ENCODE results near the gene HSD17B13. TPM values are rescaled to one million over a fixed set of nuclear protein-coding genes. Genes with fewer than 3 reads are reported as not detected.

The HSD17B13 gene
- total and polyA plus RNA-seq, 2 of the 4 experiments (the other 2 are of a cell fraction), result not detected

GRCh38 chr4:87306056-87306455 is 16.6 kb downstream of the HSD17B13 start:
- Histone ChIP-seq H3K18ac (ENCODE audit: low read depth, low read length) (no peak overlapping the region), H3K79me1 (ENCODE audit: low read depth in 1 of 2, low read length in 2 of 2) (no peaks in the 10 kb centered on the region), H3K4me2 (ENCODE audit: low read depth, low read length) (no peak overlapping the region), H2AFZ (replicated peaks; ENCODE audit: low read length, poor library complexity) (no peak overlapping the region), H3K23ac (ENCODE audit: low read depth, low read length) (no peak overlapping the region), H3K4me3 (ENCODE audit: insufficient read depth, low read depth, low read length) (no peak overlapping the region), H3K27me3 (ENCODE audit: control insufficient read depth, insufficient read depth, low read length) (no peaks in the 10 kb centered on the region), H4K5ac (ENCODE audit: low read depth, low read length) (no peak overlapping the region), H3K9ac (ENCODE audit: low read depth, low read length) (no peak overlapping the region), H2BK20ac (ENCODE audit: low read depth, low read length) (no peak overlapping the region), H2BK120ac (ENCODE audit: low read depth, low read length) (no peak overlapping the region), H3K36me3 (ENCODE audit: control insufficient read depth, insufficient read depth, low read length) (no peaks in the 10 kb centered on the region), H3K27ac (ENCODE audit: insufficient read depth, low read length) (no peak overlapping the region), H4K20me1 (ENCODE audit: insufficient read depth, low read length) (no peaks in the 10 kb centered on the region), H2AK5ac (ENCODE audit: low read depth, low read length) (no peak overlapping the region), H3K14ac (replicated peaks; ENCODE audit: low read depth, low read length) (no peak overlapping the region), H3K56ac (ENCODE audit: extremely low read depth, insufficient read depth, low read length) (no peak overlapping the region), H3K9me1 (ENCODE audit: insufficient read depth, low read length) (no peaks in the 10 kb centered on the region; the same call in 1 of the 2 replicates), H3K4me1 (ENCODE audit: control insufficient read depth, insufficient read depth, low read length) (no peaks in the 10 kb centered on the region), H3K4ac (ENCODE audit: low read depth, low read length) (no peak overlapping the region), H4K91ac (ENCODE audit: insufficient read depth, low read depth, low read length) (no peak overlapping the region), H4K8ac (ENCODE audit: low read depth in 2 of 2, low read length in 2 of 2) (no peak overlapping the region), H2BK5ac (ENCODE audit: low read depth, low read length, poor library complexity, severe bottlenecking) (no peak overlapping the region), H3K9me3 (ENCODE audit: control insufficient read depth, insufficient read depth, low read length) (no peaks in the 10 kb centered on the region), H2BK15ac (ENCODE audit: low read depth, low read length) (no peak overlapping the region), H2AK9ac (replicated peaks; ENCODE audit: low read depth, low read length, poor library complexity) (no peak overlapping the region)
- no peak for TF ChIP-seq RAD21 (IDR thresholded peaks at IDR 0.05; ENCODE audit: low read length)
- no peak for TF ChIP-seq MAFK (IDR thresholded peaks at IDR 0.05; ENCODE audit: low read depth, low read length)
- no peak for TF ChIP-seq CEBPB (IDR thresholded peaks at IDR 0.05; ENCODE audit: low read depth, low read length)
- no peak for TF ChIP-seq SMC3 (IDR thresholded peaks at IDR 0.05; ENCODE audit: low read depth, low read length)
- TF ChIP-seq NFE2L2 (IDR thresholded peaks at IDR 0.05; ENCODE audit: low read depth, low read length), result no peak
- TF ChIP-seq BHLHE40 (IDR thresholded peaks at IDR 0.05; ENCODE audit: low read depth, low read length), result no peak
- TF ChIP-seq CHD1 (IDR thresholded peaks at IDR 0.05; ENCODE audit: low read depth, low read length), result no peak
- no peak for TF ChIP-seq ELK1 (IDR thresholded peaks at IDR 0.05; ENCODE audit: borderline replicate concordance, low read depth, low read length)
- no peak for TF ChIP-seq POLR2A (IDR thresholded peaks at IDR 0.05; ENCODE audit: low read depth, low read length)
- TF ChIP-seq MXI1 (IDR thresholded peaks at IDR 0.05; ENCODE audit: borderline replicate concordance, low read depth, low read length), result no peak
- no peak for TF ChIP-seq RFX5 (IDR thresholded peaks at IDR 0.05; ENCODE audit: low read depth, low read length)
- no peak for TF ChIP-seq RCOR1 (IDR thresholded peaks at IDR 0.05; ENCODE audit: insufficient replicate concordance, low read length)
- TF ChIP-seq CTCF (conservative IDR thresholded peaks at IDR 0.05; ENCODE audit: low read depth, low read length), result no peak
- no peak for TF ChIP-seq MAZ (IDR thresholded peaks at IDR 0.05; ENCODE audit: borderline replicate concordance, low read depth, low read length)
- no peak for TF ChIP-seq FOS (IDR thresholded peaks at IDR 0.05; ENCODE audit: low read depth, low read length)
- TF ChIP-seq USF2 (IDR thresholded peaks at IDR 0.05; ENCODE audit: low read depth, low read length), result no peak
- no TSS peak for BruUV-seq (replicated peaks)
- DNase-seq (no peak), ATAC-seq (ENCODE audit: low read depth) (no peak)
- dilution Hi-C loops (cut with HindIII; ENCODE audit: low sequenced_read_pairs, unreplicated experiment) (no loop called here), in situ Hi-C loops (cut with MboI; ENCODE audit: low sequenced_read_pairs) (no loop called here), intact Hi-C loops (cut with micrococcal nuclease) (no loop called here)
- WGBS, 2 experiments (ENCODE audit: extremely low coverage in 2 of 2, insufficient read length in 1 of 2), result no CpG with 5 or more reads among the region's 1 CpG
- POLR2A ChIA-PET (ENCODE audit: unreplicated experiment), result no interaction called here
- CTCF ChIA-PET, result no interaction called here

Data from IMR-90 (cell line).